Trophoblast cell (in vitro differentiated cells and primary cell): ENCODE measurements around the gene APOD.

ENCODE experiments used
- DNase-seq, 2 donors: peaks; one replicate each; pipeline ENCODE4 v3.0.0-alpha.2; 2016
- H2AFZ ChIP-seq: 2 replicates; pipeline ENCODE4 v1.6.1; 2013; ENCODE audit warnings: low read length, moderate library complexity, mild to moderate bottlenecking; ENCODE audit not compliant: insufficient read depth, poor library complexity
- H2AK5ac ChIP-seq: 2 replicates; pipeline ENCODE4 v1.6.1; 2013; ENCODE audit warnings: mild to moderate bottlenecking, low read length
- H2BK120ac ChIP-seq: 2 replicates; pipeline ENCODE4 v1.6.1; 2013; ENCODE audit warnings: low read length, mild to moderate bottlenecking, moderate library complexity; ENCODE audit not compliant: insufficient read depth, poor library complexity
- H2BK12ac ChIP-seq: 2 replicates; pipeline ENCODE4 v1.6.1; 2013; ENCODE audit warnings: mild to moderate bottlenecking, low read length, moderate library complexity
- H2BK5ac ChIP-seq: 2 replicates; pipeline ENCODE4 v1.6.1; 2013; ENCODE audit warnings: low read length, low read depth, moderate library complexity, mild to moderate bottlenecking; ENCODE audit not compliant: poor library complexity
- H3K14ac ChIP-seq: 2 replicates; pipeline ENCODE4 v1.6.1; 2013; ENCODE audit warnings: mild to moderate bottlenecking, low read length
- H3K18ac ChIP-seq: 2 replicates; pipeline ENCODE4 v1.6.1; 2013; ENCODE audit warnings: mild to moderate bottlenecking, low read length
- H3K23ac ChIP-seq: 2 replicates; pipeline ENCODE4 v1.6.1; 2013; ENCODE audit warnings: low read length
- H3K27ac ChIP-seq: 2 replicates; pipeline ENCODE4 v1.5.1; 2013; ENCODE audit warnings: low read depth, mild to moderate bottlenecking, inconsistent platforms, low read length, moderate library complexity
- H3K27me3 ChIP-seq: 2 replicates; pipeline ENCODE4 v1.6.1; 2013; ENCODE audit warnings: inconsistent platforms, mild to moderate bottlenecking, low read length, moderate library complexity; ENCODE audit not compliant: insufficient read depth
- H3K36me3 ChIP-seq, 2 experiments: 1 replicate in 1 of 2; 2 replicates in 1 of 2; pipeline ENCODE4 v1.6.1; 2013; ENCODE audit warnings: low read length in 2 of 2, mild to moderate bottlenecking in 2 of 2, moderate library complexity in 1 of 2; ENCODE audit not compliant: insufficient read depth in 2 of 2, control insufficient read depth in 1 of 2
- H3K4ac ChIP-seq: 2 replicates; pipeline ENCODE4 v1.6.1; 2013; ENCODE audit warnings: low read depth, mild to moderate bottlenecking, low read length, moderate library complexity
- H3K4me1 ChIP-seq, 2 experiments: 1 replicate in 1 of 2; 2 replicates in 1 of 2; pipeline ENCODE4 v1.6.1; 2013; ENCODE audit warnings: low read length in 2 of 2, mild to moderate bottlenecking in 2 of 2, moderate library complexity in 1 of 2; ENCODE audit not compliant: insufficient read depth in 2 of 2, control insufficient read depth in 1 of 2
- H3K4me2 ChIP-seq: 2 replicates; pipeline ENCODE4 v1.6.1; 2013; ENCODE audit warnings: inconsistent platforms, mild to moderate bottlenecking, low read length, moderate library complexity
- H3K4me3 ChIP-seq: 2 replicates; pipeline ENCODE4 v1.5.1; 2013; ENCODE audit warnings: mild to moderate bottlenecking, low read depth, low read length, inconsistent platforms
- H3K79me1 ChIP-seq: one replicate; pipeline ENCODE4 v1.6.1; 2013; ENCODE audit warnings: low read length
- H3K79me2 ChIP-seq: 2 replicates; pipeline ENCODE4 v1.6.1; 2013; ENCODE audit warnings: low read length, mild to moderate bottlenecking; ENCODE audit not compliant: control insufficient read depth, insufficient read depth, poor library complexity
- H3K9ac ChIP-seq: 2 replicates; pipeline ENCODE4 v1.6.1; 2013; ENCODE audit warnings: mild to moderate bottlenecking, low read length
- H3K9me3 ChIP-seq: 2 replicates; pipeline ENCODE4 v1.6.1; 2013; ENCODE audit warnings: low read depth, mild to moderate bottlenecking, control low read depth, inconsistent platforms, low read length; ENCODE audit not compliant: insufficient read depth
- H4K12ac ChIP-seq: 2 replicates; pipeline ENCODE4 v1.6.1; 2013; ENCODE audit warnings: low read depth, mild to moderate bottlenecking, low read length, moderate library complexity
- H4K8ac ChIP-seq: 2 replicates; pipeline ENCODE4 v1.6.1; 2013; ENCODE audit warnings: low read depth, mild to moderate bottlenecking, low read length, moderate library complexity
- H4K91ac ChIP-seq: one replicate; pipeline ENCODE4 v1.6.1; 2013; ENCODE audit warnings: low read depth, mild to moderate bottlenecking, low read length, moderate library complexity
- WGBS: extraction: QIAGEN DNeasy Blood & Tissue Kit; methylation state at CpG from one replicate; pipeline ENCODE4 v1.1.7; 2013; ENCODE audit warnings: missing lambda C conversion rate; ENCODE audit not compliant: insufficient read length, insufficient coverage; ENCODE audit errors: extremely low coverage; 5-methylcytosine and 5-hydroxymethylcytosine counted together

The APOD gene

DNA sequence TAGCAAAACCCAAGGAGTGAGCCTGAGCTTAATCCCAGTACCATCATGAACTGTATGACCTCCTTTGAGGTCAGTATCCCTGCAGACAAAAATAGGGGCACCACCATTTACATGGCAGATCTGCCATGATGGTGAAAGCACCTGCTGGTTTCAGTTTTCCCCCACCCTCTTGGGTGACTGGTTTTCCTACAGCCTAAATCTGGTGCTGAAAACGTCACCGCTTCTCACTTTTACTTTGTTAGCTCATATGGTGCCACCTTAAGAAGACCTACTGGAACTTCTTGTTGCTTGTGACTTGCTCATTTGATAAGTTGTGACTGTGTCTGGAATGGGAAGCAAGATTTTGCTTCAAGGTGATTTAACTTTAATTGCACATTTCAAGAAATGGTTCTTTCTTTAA, 45.7 kb downstream of the APOD start:
- no peaks in the 10 kb centered on the region for H3K36me3 ChIP-seq
- H4K91ac ChIP-seq, result no peak overlapping the region
- no peak overlapping the region for H4K8ac ChIP-seq
- H3K4me1 ChIP-seq, result peaks cover 2% of the 10 kb centered on the region in 2 experiments
- no peak overlapping the region for H2BK5ac ChIP-seq
- H4K12ac ChIP-seq, result no peak overlapping the region
- DNase-seq, result peak in 1 of 2 donors; percentile 16
- H3K79me1 ChIP-seq, result peaks cover 4% of the 10 kb centered on the region
- H3K18ac ChIP-seq, result no peak overlapping the region
- no peak overlapping the region for H2BK120ac ChIP-seq
- no peak overlapping the region for H3K14ac ChIP-seq
- peaks cover 8% of the 10 kb centered on the region for H3K79me2 ChIP-seq
- no peak overlapping the region for H3K27ac ChIP-seq
- WGBS, result no CpG with 5 or more reads among the region's 2 CpGs
- no peak overlapping the region for H2AK5ac ChIP-seq
- no peak overlapping the region for H3K9ac ChIP-seq
- no peak overlapping the region for H3K4me2 ChIP-seq
- H3K9me3 ChIP-seq, result no peaks in the 10 kb centered on the region
- H3K4ac ChIP-seq, result peak overlapping the region; percentile 75
- H3K23ac ChIP-seq, result no peak overlapping the region
- H3K27me3 ChIP-seq, result no peaks in the 10 kb centered on the region
- no peak overlapping the region for H3K4me3 ChIP-seq
- no peak overlapping the region for H2BK12ac ChIP-seq
- no peak overlapping the region for H2AFZ ChIP-seq

DNA sequence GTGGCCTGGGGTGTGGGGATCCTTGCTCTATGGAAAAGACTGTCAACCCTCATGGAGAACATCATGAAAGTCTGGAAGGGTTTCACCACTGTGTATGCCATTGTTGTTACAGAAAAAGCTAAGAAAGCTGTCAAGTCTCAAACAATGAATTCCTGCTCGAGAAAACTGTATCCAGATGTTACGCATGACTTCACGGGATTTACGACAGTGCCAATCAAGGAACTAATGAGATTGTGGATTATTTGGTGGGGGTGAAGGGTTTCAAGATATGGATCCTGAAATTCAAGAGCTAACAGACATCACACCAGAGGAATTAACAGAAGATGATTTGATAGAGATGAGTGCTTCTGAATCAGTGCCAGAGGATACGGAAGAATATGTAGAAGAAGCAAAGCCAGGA, 48.4 kb downstream of the APOD start:
- H3K4ac ChIP-seq, result no peak overlapping the region
- no peaks in the 10 kb centered on the region for H3K4me1 ChIP-seq
- H3K18ac ChIP-seq, result no peak overlapping the region
- no peaks in the 10 kb centered on the region for H3K9me3 ChIP-seq
- no peak overlapping the region for H3K23ac ChIP-seq
- H3K4me2 ChIP-seq, result no peak overlapping the region
- no peaks in the 10 kb centered on the region for H3K27me3 ChIP-seq
- no peak overlapping the region for H2BK12ac ChIP-seq
- H3K27ac ChIP-seq, result no peak overlapping the region
- DNase-seq, result no peak
- no peaks in the 10 kb centered on the region for H3K36me3 ChIP-seq
- H2AK5ac ChIP-seq, result no peak overlapping the region
- H3K79me2 ChIP-seq, result peaks cover 3% of the 10 kb centered on the region
- no peak overlapping the region for H4K91ac ChIP-seq
- H3K9ac ChIP-seq, result no peak overlapping the region
- WGBS, result no CpG with 5 or more reads among the region's 5 CpGs
- H2BK120ac ChIP-seq, result no peak overlapping the region
- H2AFZ ChIP-seq, result no peak overlapping the region
- no peak overlapping the region for H4K8ac ChIP-seq
- H3K4me3 ChIP-seq, result no peak overlapping the region
- H3K79me1 ChIP-seq, result no peaks in the 10 kb centered on the region
- no peak overlapping the region for H4K12ac ChIP-seq
- no peak overlapping the region for H2BK5ac ChIP-seq
- H3K14ac ChIP-seq, result no peak overlapping the region

DNA sequence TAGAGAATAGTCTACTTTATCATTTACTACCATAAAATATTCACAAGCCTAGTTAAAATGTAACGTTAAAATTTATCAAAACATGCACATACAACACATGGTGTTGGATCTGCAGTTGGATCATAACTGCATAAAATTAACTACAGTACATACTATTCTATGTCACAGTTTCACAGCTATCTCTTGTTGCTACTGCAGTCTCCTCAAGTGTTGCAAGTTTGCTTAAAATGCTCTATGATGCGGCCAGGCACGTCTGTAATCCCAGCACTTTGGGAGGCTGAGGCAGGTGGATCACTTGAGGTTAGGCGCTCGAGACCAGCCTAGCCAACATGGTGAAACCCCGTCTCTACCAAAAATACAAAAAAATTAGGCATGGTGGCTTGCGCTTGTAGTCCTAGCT, 50.9 kb downstream of the APOD start:
- no peak for DNase-seq
- H3K27me3 ChIP-seq, result no peaks in the 10 kb centered on the region
- no CpG with 5 or more reads among the region's 7 CpGs for WGBS
- H3K14ac ChIP-seq, result no peak overlapping the region
- H3K27ac ChIP-seq, result no peak overlapping the region
- H3K4ac ChIP-seq, result peak overlapping the region; percentile 69
- H3K4me3 ChIP-seq, result no peak overlapping the region
- H4K91ac ChIP-seq, result no peak overlapping the region
- H2BK120ac ChIP-seq, result no peak overlapping the region
- no peak overlapping the region for H3K9ac ChIP-seq
- no peak overlapping the region for H3K18ac ChIP-seq
- no peak overlapping the region for H2BK5ac ChIP-seq
- H3K23ac ChIP-seq, result no peak overlapping the region
- H3K79me2 ChIP-seq, result no peaks in the 10 kb centered on the region
- H3K4me1 ChIP-seq, result no peaks in the 10 kb centered on the region
- no peak overlapping the region for H4K8ac ChIP-seq
- H2BK12ac ChIP-seq, result no peak overlapping the region
- H2AK5ac ChIP-seq, result no peak overlapping the region
- H3K36me3 ChIP-seq, result no peaks in the 10 kb centered on the region
- no peaks in the 10 kb centered on the region for H3K9me3 ChIP-seq
- H3K4me2 ChIP-seq, result no peak overlapping the region
- H4K12ac ChIP-seq, result no peak overlapping the region
- no peak overlapping the region for H2AFZ ChIP-seq
- H3K79me1 ChIP-seq, result no peaks in the 10 kb centered on the region

DNA sequence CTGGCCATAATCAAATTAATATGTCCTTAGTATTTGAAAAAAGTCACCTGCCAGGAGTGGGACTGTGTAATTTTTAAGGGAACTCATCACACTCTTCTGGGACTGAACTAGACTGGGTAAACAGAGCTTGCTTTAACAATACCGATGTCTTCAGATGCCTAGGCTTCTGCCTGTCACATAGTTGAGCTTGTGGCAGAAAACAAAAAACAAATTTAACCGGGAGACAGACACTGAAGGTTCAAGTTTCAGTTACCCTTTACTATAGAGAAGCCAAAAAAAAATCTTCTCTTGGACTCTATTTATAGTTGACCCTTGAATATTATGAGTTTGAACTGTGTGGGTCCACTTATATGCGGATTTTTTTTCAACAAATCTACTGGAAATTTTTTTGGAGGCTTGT, 51.4 kb downstream of the APOD start:
- H3K4ac ChIP-seq, result no peak overlapping the region
- no peak overlapping the region for H3K14ac ChIP-seq
- no peaks in the 10 kb centered on the region for H3K27me3 ChIP-seq
- no peak overlapping the region for H2BK120ac ChIP-seq
- no peak overlapping the region for H4K12ac ChIP-seq
- H3K4me3 ChIP-seq, result no peak overlapping the region
- no peaks in the 10 kb centered on the region for H3K79me1 ChIP-seq
- H3K9ac ChIP-seq, result no peak overlapping the region
- H3K18ac ChIP-seq, result no peak overlapping the region
- no peak overlapping the region for H3K27ac ChIP-seq
- H2AFZ ChIP-seq, result no peak overlapping the region
- no peak overlapping the region for H3K4me2 ChIP-seq
- no peaks in the 10 kb centered on the region for H3K9me3 ChIP-seq
- no peak overlapping the region for H2AK5ac ChIP-seq
- no peak overlapping the region for H2BK5ac ChIP-seq
- no peaks in the 10 kb centered on the region for H3K79me2 ChIP-seq
- H3K4me1 ChIP-seq, result no peaks in the 10 kb centered on the region
- H4K91ac ChIP-seq, result no peak overlapping the region
- H4K8ac ChIP-seq, result no peak overlapping the region
- no peak overlapping the region for H2BK12ac ChIP-seq
- H3K23ac ChIP-seq, result no peak overlapping the region
- no peak for DNase-seq
- H3K36me3 ChIP-seq, result peaks cover 1 to 2% of the 10 kb centered on the region in 2 experiments
- no CpG with 5 or more reads among the region's 3 CpGs for WGBS
